ENCODE data around the gene AOC2.
"Not testable (repeated sequence)": the region's sequence is repeated elsewhere in the genome, so short reads cannot be mapped to it uniquely, and the experiment has no call there.

The AOC2 gene

DNA sequence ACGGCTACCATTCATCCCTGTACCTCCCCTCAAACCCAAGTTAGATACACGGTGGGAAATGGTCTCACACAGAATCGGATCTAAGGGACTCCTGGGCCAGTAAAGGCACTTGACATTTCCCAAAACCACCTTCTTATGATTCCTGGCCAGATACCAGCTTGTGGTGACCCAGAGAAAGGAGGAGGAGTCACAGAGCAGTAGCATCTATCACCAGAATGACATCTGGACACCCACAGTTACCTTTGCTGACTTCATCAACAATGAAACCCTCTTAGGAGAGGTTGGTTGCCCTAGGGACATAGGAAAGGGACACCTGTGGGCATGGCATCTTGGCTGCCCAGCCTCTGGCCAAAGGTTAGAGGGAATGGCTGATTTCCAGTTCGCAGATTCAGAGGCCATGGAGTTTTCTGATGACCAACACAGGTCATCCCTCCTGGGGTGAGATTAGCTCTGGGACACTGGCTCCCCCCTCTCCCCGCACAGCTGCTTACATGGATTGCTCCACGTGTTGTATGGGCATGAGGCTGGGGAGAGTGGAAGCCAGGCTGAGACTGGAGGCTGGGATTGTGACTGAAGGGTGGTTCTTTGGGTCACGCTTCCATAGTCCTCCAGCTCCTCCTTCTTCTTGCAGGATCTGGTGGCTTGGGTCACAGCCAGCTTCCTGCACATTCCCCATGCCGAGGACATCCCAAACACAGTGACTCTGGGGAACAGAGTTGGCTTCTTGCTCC lies 5.2 kb downstream of the AOC2 start:
- H3K4me2 ChIP-seq (ENCODE audit: low read length), result no peak overlapping the region
- no peaks in the 10 kb centered on the region for H3K9me3 ChIP-seq (ENCODE audit: insufficient read depth, low read length)
- peaks cover 12% of the 10 kb centered on the region for H3K36me3 ChIP-seq (replicated peaks; ENCODE audit: low read depth, low read length)
- no peaks in the 10 kb centered on the region for H3K4me1 ChIP-seq (ENCODE audit: low read length)
- no peaks in the 10 kb centered on the region for H3K27me3 ChIP-seq (ENCODE audit: low read depth, low read length)
- H2AFZ ChIP-seq (ENCODE audit: low read depth, low read length), result no peak overlapping the region
- no peaks in the 10 kb centered on the region for H4K20me1 ChIP-seq (ENCODE audit: insufficient read depth, low read length)
- no peak overlapping the region for H3K4me3 ChIP-seq (ENCODE audit: low read length)
- H3K27ac ChIP-seq (ENCODE audit: low read length), result no peak overlapping the region
- TF ChIP-seq EZH2phosphoT487 (IDR thresholded peaks at IDR 0.05; ENCODE audit: low read depth), result no peak
- TF ChIP-seq, protein P1, sequence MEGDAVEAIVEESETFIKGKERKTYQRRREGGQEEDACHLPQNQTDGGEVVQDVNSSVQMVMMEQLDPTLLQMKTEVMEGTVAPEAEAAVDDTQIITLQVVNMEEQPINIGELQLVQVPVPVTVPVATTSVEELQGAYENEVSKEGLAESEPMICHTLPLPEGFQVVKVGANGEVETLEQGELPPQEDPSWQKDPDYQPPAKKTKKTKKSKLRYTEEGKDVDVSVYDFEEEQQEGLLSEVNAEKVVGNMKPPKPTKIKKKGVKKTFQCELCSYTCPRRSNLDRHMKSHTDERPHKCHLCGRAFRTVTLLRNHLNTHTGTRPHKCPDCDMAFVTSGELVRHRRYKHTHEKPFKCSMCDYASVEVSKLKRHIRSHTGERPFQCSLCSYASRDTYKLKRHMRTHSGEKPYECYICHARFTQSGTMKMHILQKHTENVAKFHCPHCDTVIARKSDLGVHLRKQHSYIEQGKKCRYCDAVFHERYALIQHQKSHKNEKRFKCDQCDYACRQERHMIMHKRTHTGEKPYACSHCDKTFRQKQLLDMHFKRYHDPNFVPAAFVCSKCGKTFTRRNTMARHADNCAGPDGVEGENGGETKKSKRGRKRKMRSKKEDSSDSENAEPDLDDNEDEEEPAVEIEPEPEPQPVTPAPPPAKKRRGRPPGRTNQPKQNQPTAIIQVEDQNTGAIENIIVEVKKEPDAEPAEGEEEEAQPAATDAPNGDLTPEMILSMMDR (IDR thresholded peaks at IDR 0.05; ENCODE audit: low read depth, low read length), result no peak
- no peaks in the 10 kb centered on the region for H3K79me2 ChIP-seq (ENCODE audit: low read length)
- H3K9ac ChIP-seq (ENCODE audit: low read length), result no peak overlapping the region

DNA sequence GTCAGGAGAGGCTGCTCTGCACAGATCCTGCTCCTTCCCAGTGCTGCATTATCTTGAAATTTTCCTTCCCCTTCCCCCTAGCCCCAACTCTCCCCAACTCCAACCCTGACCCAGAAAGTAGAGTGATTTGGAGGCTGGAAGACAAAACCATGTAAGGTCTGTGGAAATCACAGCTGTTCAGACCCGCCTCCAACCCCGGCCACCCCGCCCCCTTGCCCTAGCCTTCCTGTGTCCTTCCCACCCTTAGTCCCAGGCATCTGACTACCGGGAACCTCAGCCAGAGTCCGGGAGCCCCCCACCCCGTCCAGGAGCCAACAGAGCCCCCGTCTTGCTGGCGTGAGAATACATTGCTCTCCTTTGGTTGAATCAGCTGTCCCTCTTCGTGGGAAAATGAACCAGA lies 6.6 kb downstream of the AOC2 start, which contains the start of gene AOC3:
Gene AOC3, plus strand, starts transcription at position 246 of the 400 bp plus-strand sequence. Its CDS starts 145 bp downstream, at position 391.
- H3K4me2 ChIP-seq (ENCODE audit: low read length), result no peak within 1 kb of the TSS
- H4K20me1 ChIP-seq (ENCODE audit: insufficient read depth, low read length), result no peaks in the 10 kb centered on the region
- no peaks in the 10 kb centered on the region for H3K79me2 ChIP-seq (ENCODE audit: low read length)
- no peak within 1 kb of the TSS for H2AFZ ChIP-seq (ENCODE audit: low read depth, low read length)
- H3K9ac ChIP-seq (ENCODE audit: low read length), result no peak within 1 kb of the TSS
- H3K27me3 ChIP-seq (ENCODE audit: low read depth, low read length), result no peaks in the 10 kb centered on the region
- no peaks in the 10 kb centered on the region for H3K9me3 ChIP-seq (ENCODE audit: insufficient read depth, low read length)
- H3K36me3 ChIP-seq (replicated peaks; ENCODE audit: low read depth, low read length), result no peaks in the 10 kb centered on the region
- no peak for TF ChIP-seq EZH2phosphoT487 (IDR thresholded peaks at IDR 0.05; ENCODE audit: low read depth)
- TF ChIP-seq, protein P1 (IDR thresholded peaks at IDR 0.05; ENCODE audit: low read depth, low read length), result no peak
- no peak within 1 kb of the TSS for H3K4me3 ChIP-seq (ENCODE audit: low read length)
- no peak within 1 kb of the TSS for H3K27ac ChIP-seq (ENCODE audit: low read length)
- H3K4me1 ChIP-seq (ENCODE audit: low read length), result no peaks in the 10 kb centered on the region

DNA sequence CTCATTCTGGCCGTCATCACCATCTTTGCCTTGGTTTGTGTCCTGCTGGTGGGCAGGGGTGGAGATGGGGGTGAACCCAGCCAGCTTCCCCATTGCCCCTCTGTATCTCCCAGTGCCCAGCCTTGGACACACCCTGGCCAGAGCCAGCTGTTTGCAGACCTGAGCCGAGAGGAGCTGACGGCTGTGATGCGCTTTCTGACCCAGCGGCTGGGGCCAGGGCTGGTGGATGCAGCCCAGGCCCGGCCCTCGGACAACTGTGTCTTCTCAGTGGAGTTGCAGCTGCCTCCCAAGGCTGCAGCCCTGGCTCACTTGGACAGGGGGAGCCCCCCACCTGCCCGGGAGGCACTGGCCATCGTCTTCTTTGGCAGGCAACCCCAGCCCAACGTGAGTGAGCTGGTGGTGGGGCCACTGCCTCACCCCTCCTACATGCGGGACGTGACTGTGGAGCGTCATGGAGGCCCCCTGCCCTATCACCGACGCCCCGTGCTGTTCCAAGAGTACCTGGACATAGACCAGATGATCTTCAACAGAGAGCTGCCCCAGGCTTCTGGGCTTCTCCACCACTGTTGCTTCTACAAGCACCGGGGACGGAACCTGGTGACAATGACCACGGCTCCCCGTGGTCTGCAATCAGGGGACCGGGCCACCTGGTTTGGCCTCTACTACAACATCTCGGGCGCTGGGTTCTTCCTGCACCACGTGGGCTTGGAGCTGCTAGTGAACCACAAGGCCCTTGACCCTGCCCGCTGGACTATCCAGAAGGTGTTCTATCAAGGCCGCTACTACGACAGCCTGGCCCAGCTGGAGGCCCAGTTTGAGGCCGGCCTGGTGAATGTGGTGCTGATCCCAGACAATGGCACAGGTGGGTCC lies 7.2 kb downstream of the AOC2 start:
- not testable (repeated sequence) for H3K27ac ChIP-seq (ENCODE audit: low read length); H3K27me3 ChIP-seq (ENCODE audit: low read depth, low read length); H3K79me2 ChIP-seq (ENCODE audit: low read length); H3K36me3 ChIP-seq (replicated peaks; ENCODE audit: low read depth, low read length); H3K4me2 ChIP-seq (ENCODE audit: low read length); H3K4me3 ChIP-seq (ENCODE audit: low read length); H3K4me1 ChIP-seq (ENCODE audit: low read length); H3K9ac ChIP-seq (ENCODE audit: low read length); H2AFZ ChIP-seq (ENCODE audit: low read depth, low read length); H4K20me1 ChIP-seq (ENCODE audit: insufficient read depth, low read length); H3K9me3 ChIP-seq (ENCODE audit: insufficient read depth, low read length)

DNA sequence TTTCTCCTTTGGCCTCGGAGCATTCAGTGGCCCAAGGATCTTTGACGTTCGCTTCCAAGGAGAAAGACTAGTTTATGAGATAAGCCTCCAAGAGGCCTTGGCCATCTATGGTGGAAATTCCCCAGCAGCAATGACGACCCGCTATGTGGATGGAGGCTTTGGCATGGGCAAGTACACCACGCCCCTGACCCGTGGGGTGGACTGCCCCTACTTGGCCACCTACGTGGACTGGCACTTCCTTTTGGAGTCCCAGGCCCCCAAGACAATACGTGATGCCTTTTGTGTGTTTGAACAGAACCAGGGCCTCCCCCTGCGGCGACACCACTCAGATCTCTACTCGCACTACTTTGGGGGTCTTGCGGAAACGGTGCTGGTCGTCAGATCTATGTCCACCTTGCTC lies 8.0 kb downstream of the AOC2 start:
- H3K9me3 ChIP-seq (ENCODE audit: insufficient read depth, low read length), result no peaks in the 10 kb centered on the region
- H3K4me3 ChIP-seq (ENCODE audit: low read length), result no peak overlapping the region
- no peak overlapping the region for H3K27ac ChIP-seq (ENCODE audit: low read length)
- no peak for TF ChIP-seq EZH2phosphoT487 (IDR thresholded peaks at IDR 0.05; ENCODE audit: low read depth)
- TF ChIP-seq, protein P1 (IDR thresholded peaks at IDR 0.05; ENCODE audit: low read depth, low read length), result no peak
- no peaks in the 10 kb centered on the region for H3K36me3 ChIP-seq (replicated peaks; ENCODE audit: low read depth, low read length)
- no peaks in the 10 kb centered on the region for H3K27me3 ChIP-seq (ENCODE audit: low read depth, low read length)
- H3K4me2 ChIP-seq (ENCODE audit: low read length), result no peak overlapping the region
- no peak overlapping the region for H3K9ac ChIP-seq (ENCODE audit: low read length)
- no peaks in the 10 kb centered on the region for H3K79me2 ChIP-seq (ENCODE audit: low read length)
- no peaks in the 10 kb centered on the region for H3K4me1 ChIP-seq (ENCODE audit: low read length)
- H2AFZ ChIP-seq (ENCODE audit: low read depth, low read length), result no peak overlapping the region
- no peaks in the 10 kb centered on the region for H4K20me1 ChIP-seq (ENCODE audit: insufficient read depth, low read length)
